HepG2 (cell line): Measurements from ENCODE around the gene FAAP100. TPM values are rescaled to one million over a fixed set of nuclear protein-coding genes. Genes with fewer than 3 reads are reported as not detected.

Experiments used
- ARID4A ChIP-seq: sonication (generic); formaldehyde crosslinking; IDR thresholded peaks from 2 replicates; pipeline ENCODE4 v1.5.0; 2020; ENCODE audit warnings: mild to moderate bottlenecking, missing genetic modification reagents, borderline replicate concordance
- ATF3 ChIP-seq: sonication (generic); formaldehyde crosslinking; IDR thresholded peaks from 2 replicates; pipeline ENCODE4 v1.4.0; 2020; ENCODE audit warnings: missing genetic modification reagents
- CERS6 ChIP-seq: sonication (generic); formaldehyde crosslinking; IDR thresholded peaks from 2 replicates; pipeline ENCODE4 v1.5.0; 2020; ENCODE audit warnings: missing genetic modification reagents
- CHCHD3 ChIP-seq: sonication (generic); formaldehyde crosslinking; IDR thresholded peaks from 2 replicates; pipeline ENCODE4 v1.8.0; 2022; ENCODE audit warnings: mild to moderate bottlenecking, missing genetic modification reagents, moderate library complexity
- FOXA3 ChIP-seq: IDR thresholded peaks from 2 replicates; pipeline ENCODE4 v1.6.1; 2016; ENCODE audit warnings: missing genetic modification reagents, missing compliant biosample characterization
- GLMP ChIP-seq: sonication (generic); formaldehyde crosslinking; IDR thresholded peaks from 2 replicates; pipeline ENCODE4 v1.9.0; 2021; ENCODE audit warnings: missing genetic modification reagents, mild to moderate bottlenecking, borderline replicate concordance
- HNRNPUL1 ChIP-seq: fragments of 200-400 bp; formaldehyde crosslinking; IDR thresholded peaks from 2 replicates; pipeline ENCODE4 v1.6.1; 2017; ENCODE audit warnings: low read depth, mild to moderate bottlenecking, low read length, moderate library complexity
- IRF2 ChIP-seq: IDR thresholded peaks from 2 replicates; pipeline ENCODE4 v1.6.1; 2018; ENCODE audit warnings: missing genetic modification reagents, missing compliant biosample characterization
- KLF16 ChIP-seq, 2 experiments: sonication (generic) in 1 of 2; formaldehyde crosslinking in 1 of 2; IDR thresholded peaks; 2 replicates each; pipeline versions ENCODE4 v1.6.1 to v1.8.0; 2016 to 2023; ENCODE audit warnings: missing genetic modification reagents in 2 of 2, missing compliant biosample characterization in 1 of 2
- NKX3-1 ChIP-seq: sonication (generic); formaldehyde crosslinking; IDR thresholded peaks from 2 replicates; pipeline ENCODE4 v1.5.0; 2020; ENCODE audit warnings: missing genetic modification reagents
- ONECUT2 ChIP-seq: sonication (generic); formaldehyde crosslinking; IDR thresholded peaks from 2 replicates; pipeline ENCODE4 v1.4.0; 2020; ENCODE audit warnings: missing genetic modification reagents
- RFX3 ChIP-seq: IDR thresholded peaks from 2 replicates; pipeline ENCODE4 v1.6.1; 2016; ENCODE audit warnings: missing biosample characterization, missing genetic modification reagents
- SRF ChIP-seq: IDR thresholded peaks from 2 replicates; pipeline ENCODE4 v1.6.1; 2011; ENCODE audit warnings: mild to moderate bottlenecking, low read depth, low read length, moderate library complexity
- TBX3 ChIP-seq: fragments of 450-650 bp; IDR thresholded peaks from 2 replicates; pipeline ENCODE4 v1.6.1; 2017; ENCODE audit warnings: antibody characterized with exemption, mild to moderate bottlenecking, inconsistent platforms, borderline replicate concordance
- THAP7 ChIP-seq: sonication (generic); formaldehyde crosslinking; IDR thresholded peaks from 2 replicates; pipeline ENCODE4 v1.8.1; 2023; ENCODE audit warnings: mild to moderate bottlenecking, missing genetic modification reagents
- ZBTB44 ChIP-seq: sonication (generic); formaldehyde crosslinking; IDR thresholded peaks from 2 replicates; pipeline ENCODE4 v1.4.0; 2020; ENCODE audit warnings: missing genetic modification reagents
- ZNF362 ChIP-seq: sonication (generic); formaldehyde crosslinking; IDR thresholded peaks from 2 replicates; pipeline ENCODE4 v1.4.0; 2020; ENCODE audit warnings: missing genetic modification reagents, mild to moderate bottlenecking, borderline replicate concordance
- ZNF570 ChIP-seq: sonication (generic); formaldehyde crosslinking; IDR thresholded peaks from 2 replicates; pipeline ENCODE4 v1.4.0; 2020; ENCODE audit warnings: mild to moderate bottlenecking, missing genetic modification reagents, borderline replicate concordance
- ZNF7 ChIP-seq: IDR thresholded peaks from 2 replicates; pipeline ENCODE4 v1.6.1; 2016; ENCODE audit warnings: missing biosample characterization, missing genetic modification reagents
- polyA plus RNA-seq, 8 experiments: library from polyadenylated mRNA; depleted of rRNA in 3 of 8; stranded (reverse) in 7 of 8; unstranded in 1 of 8; fragments of >200 nt; fragmentation: Illumina TruSeq in 4 of 8; extraction: Trizol in 4 of 8; gene quantifications; 2 replicates each; pipeline versions ENCODE4 v1.2.1 to v1.2.3, GENCODE V29; 2011 to 2016; ENCODE audit warnings: low read depth in 4 of 8, missing spikeins in 1 of 8, mixed read lengths in 1 of 8; ENCODE audit not compliant: insufficient read depth in 1 of 8
- total RNA-seq, 5 experiments: library from RNA; depleted of rRNA; stranded (reverse); fragments of >200 nt; fragmentation: Illumina TruSeq; extraction: Trizol; gene quantifications; 2 replicates each; pipeline ENCODE4 v1.2.3, GENCODE V29; 2016; ENCODE audit warnings: low read depth in 1 of 5

Gene FAAP100
- total and polyA plus RNA-seq, 2 of the 13 experiments (the other 11 are each of a cell fraction or from before 2014, with no cell fraction given), result 7.6 to 20.8 TPM

GRCh38 chr17:81513753-81514488 lies 38.2 kb downstream of the FAAP100 start (continued):
- no peak for TF ChIP-seq ZBTB44 (CRISPR knock-in tag)
- TF ChIP-seq IRF2 (CRISPR knock-in tag), result no peak
- peak; percentile 45 for TF ChIP-seq ARID4A (CRISPR knock-in tag)
- TF ChIP-seq ZNF570, result no peak
- TF ChIP-seq RFX3 (CRISPR knock-in tag), result no peak
- no peak for TF ChIP-seq ZNF362
- TF ChIP-seq HNRNPUL1, result no peak
- TF ChIP-seq ATF3 (CRISPR knock-in tag), result no peak
- no peak for TF ChIP-seq NKX3-1 (CRISPR knock-in tag)
- TF ChIP-seq SRF, result no peak
- TF ChIP-seq TBX3, result no peak
- TF ChIP-seq FOXA3 (CRISPR knock-in tag), result no peak
- TF ChIP-seq ZNF7 (CRISPR knock-in tag), result no peak
- 0 out of 2 replicates have a peak, but pooled peaks have one; percentile 80 for TF ChIP-seq CHCHD3
- peak in 1 of 2 experiments; percentile 66; a peak in 2 of 4 replicates for TF ChIP-seq KLF16 (CRISPR knock-in tag; IDR thresholded peaks at IDR 0.05)
- no peak for TF ChIP-seq GLMP (CRISPR knock-in tag)
- no peak for TF ChIP-seq ONECUT2
- no peak; the same call in 1 of the 2 replicates for TF ChIP-seq THAP7 (CRISPR knock-in tag)
- no peak for TF ChIP-seq CERS6 (CRISPR knock-in tag)
